MCF 10A (cell line): ENCODE results near the gene UGCG. TPM values are rescaled to one million over a fixed set of nuclear protein-coding genes. Genes with fewer than 3 reads are reported as not detected.
"Not testable (repeated sequence)": the region's sequence is repeated elsewhere in the genome, so short reads cannot be mapped to it uniquely, and the experiment has no call there.

Experiments
- BruUV-seq: library from RNA; stranded (reverse); fragments of 400-500 nt; replicated peaks from 2 replicates; lab custom pipeline; 2021; lab: Mats Ljungman, UMichigan
- CTCF ChIA-PET: fragments of 300-600 bp; sonication (Branson Sonifier 250); formaldehyde crosslinking; extraction: SDS; loops from one replicate; lab custom pipeline; 2021; ENCODE audit warnings: antibody characterized with exemption, inconsistent platforms; lab: Yijun Ruan, JAX
- POLR2A ChIA-PET: fragments of 300-600, 350-650 bp; sonication (Branson Sonifier 250); formaldehyde crosslinking; extraction: SDS; loops from one replicate; lab custom pipeline; 2020; ENCODE audit warnings: antibody characterized with exemption, inconsistent platforms; lab: Yijun Ruan, JAX
- DNase-seq: peaks from one replicate; pipeline ENCODE4 v3.0.0-alpha.2; 2018; ENCODE audit not compliant: unreplicated experiment
- H3K27ac Mint-ChIP-seq: one replicate; pipeline ENCODE4 v1.8.0; 2022; ENCODE audit warnings: mild to moderate bottlenecking, low read depth, mixed read lengths; ENCODE audit not compliant: unreplicated experiment
- H3K27me3 Mint-ChIP-seq: one replicate; pipeline ENCODE4 v1.8.0; 2022; ENCODE audit warnings: mixed read lengths; ENCODE audit not compliant: insufficient read depth, unreplicated experiment
- H3K36me3 Mint-ChIP-seq: one replicate; pipeline ENCODE4 v1.8.0; 2022; ENCODE audit warnings: mild to moderate bottlenecking, moderate library complexity, mixed read lengths; ENCODE audit not compliant: insufficient read depth, unreplicated experiment
- H3K4me1 Mint-ChIP-seq: one replicate; pipeline ENCODE4 v1.8.0; 2022; ENCODE audit warnings: mixed read lengths; ENCODE audit not compliant: insufficient read depth, unreplicated experiment
- H3K4me3 Mint-ChIP-seq: one replicate; pipeline ENCODE4 v1.8.0; 2022; ENCODE audit warnings: mild to moderate bottlenecking, moderate library complexity, mixed read lengths; ENCODE audit not compliant: unreplicated experiment
- H3K9me3 Mint-ChIP-seq: one replicate; pipeline ENCODE4 v1.8.0; 2022; ENCODE audit warnings: mixed read lengths; ENCODE audit not compliant: unreplicated experiment
- CTCF ChIP-seq: fragments of 200-600 bp; IDR thresholded peaks from one replicate; pipeline ENCODE4 v1.8.0; 2022; ENCODE audit warnings: antibody characterized with exemption, mild to moderate bottlenecking; ENCODE audit not compliant: unreplicated experiment
- intact Hi-C: fragments of 100-400 bp; cut with micrococcal nuclease; formaldehyde crosslinking; loops from 2 replicates; pipeline ENCODE4 v1.14.1; 2022
- total RNA-seq: library from RNA; stranded (reverse); gene quantifications from 2 replicates; pipeline ENCODE4 v1.2.3, GENCODE V29; 2022

Gene UGCG
- total RNA-seq, 1 experiment from 2014 or later, result 29.5 TPM

GRCh38 chr9:111945216-111945615 is 48.6 kb downstream of the UGCG start:
- POLR2A ChIA-PET, result interaction anchor here (0.6 kb wide), 2 partner anchors 27 to 87 kb away, joined by 3 read pairs; no protein-coding TSS in a partner anchor
- CTCF ChIA-PET, result no interaction called here

GRCh38 chr9:111948109-111948508 is 51.5 kb downstream of the UGCG start:
- H3K4me3 Mint-ChIP-seq, DNase-seq, POLR2A ChIA-PET, intact Hi-C loops, H3K27ac Mint-ChIP-seq, H3K36me3 Mint-ChIP-seq, H3K27me3 Mint-ChIP-seq, H3K9me3 Mint-ChIP-seq, BruUV-seq: not testable (repeated sequence)
- peaks cover 15% of the 10 kb centered on the region for H3K4me1 Mint-ChIP-seq
- CTCF ChIA-PET, result interaction anchor here (0.7 kb wide), 1 partner anchor 1457 kb away, joined by 3 read pairs; no protein-coding TSS in a partner anchor

More at GRCh38 chr9:111945216-111945615, 48.6 kb downstream of the UGCG start:
- H3K27me3 Mint-ChIP-seq, result no peaks in the 10 kb centered on the region
- no TSS peak for BruUV-seq
- peaks cover 6% of the 10 kb centered on the region for H3K36me3 Mint-ChIP-seq
- intact Hi-C loops, result no loop called here
- no peaks in the 10 kb centered on the region for H3K9me3 Mint-ChIP-seq
- H3K4me1 Mint-ChIP-seq, result peaks cover 15% of the 10 kb centered on the region
- H3K27ac Mint-ChIP-seq, result no peak overlapping the region
- DNase-seq, result no peak
- no peak overlapping the region for H3K4me3 Mint-ChIP-seq
- no peak for TF ChIP-seq CTCF

GRCh38 chr9:111948951-111949350 is 52.3 kb downstream of the UGCG start:
- intact Hi-C loops, result no loop called here

GRCh38 chr9:111949919-111950318 is 53.3 kb downstream of the UGCG start:
- Mint-ChIP-seq H3K27ac (no peak overlapping the region), H3K27me3 (no peaks in the 10 kb centered on the region), H3K36me3 (no peaks in the 10 kb centered on the region), H3K4me1 (peaks cover 5% of the 10 kb centered on the region), H3K4me3 (no peak overlapping the region), H3K9me3 (no peaks in the 10 kb centered on the region)
- ChIA-PET POLR2A (no interaction called here), CTCF (no interaction called here)
- no peak for DNase-seq
- BruUV-seq, result no TSS peak
- intact Hi-C loops, result no loop called here
- TF ChIP-seq CTCF, result no peak

More at GRCh38 chr9:111948951-111949350, 52.3 kb downstream of the UGCG start:
- TF ChIP-seq CTCF, result no peak
- no peak overlapping the region for H3K4me3 Mint-ChIP-seq
- no TSS peak for BruUV-seq
- no peaks in the 10 kb centered on the region for H3K27me3 Mint-ChIP-seq
- POLR2A ChIA-PET, result interaction anchor here (0.6 kb wide), 1 partner anchor 408 kb away, joined by 3 read pairs; no protein-coding TSS in a partner anchor
- no peaks in the 10 kb centered on the region for H3K9me3 Mint-ChIP-seq
- DNase-seq, result no peak
- peaks cover 6% of the 10 kb centered on the region for H3K36me3 Mint-ChIP-seq
- H3K4me1 Mint-ChIP-seq, result peaks cover 14% of the 10 kb centered on the region
- no peak overlapping the region for H3K27ac Mint-ChIP-seq
- CTCF ChIA-PET, result interaction anchor here (0.7 kb wide), 1 partner anchor 1456 kb away, joined by 3 read pairs; no protein-coding TSS in a partner anchor
